NCI-H1694 (cell line): Measurements from ENCODE around the gene SUSD1.
A peak's percentile ranks its signal among the peaks of the same experiment; 100 is the strongest.
"Not testable (repeated sequence)": the region's sequence is repeated elsewhere in the genome, so short reads cannot be mapped to it uniquely, and the experiment has no call there.

ENCODE experiments used
- DNase-seq: peaks from one replicate; lab custom pipeline; 2025; lab: John Stamatoyannopoulos, UW

SUSD1 gene

DNA sequence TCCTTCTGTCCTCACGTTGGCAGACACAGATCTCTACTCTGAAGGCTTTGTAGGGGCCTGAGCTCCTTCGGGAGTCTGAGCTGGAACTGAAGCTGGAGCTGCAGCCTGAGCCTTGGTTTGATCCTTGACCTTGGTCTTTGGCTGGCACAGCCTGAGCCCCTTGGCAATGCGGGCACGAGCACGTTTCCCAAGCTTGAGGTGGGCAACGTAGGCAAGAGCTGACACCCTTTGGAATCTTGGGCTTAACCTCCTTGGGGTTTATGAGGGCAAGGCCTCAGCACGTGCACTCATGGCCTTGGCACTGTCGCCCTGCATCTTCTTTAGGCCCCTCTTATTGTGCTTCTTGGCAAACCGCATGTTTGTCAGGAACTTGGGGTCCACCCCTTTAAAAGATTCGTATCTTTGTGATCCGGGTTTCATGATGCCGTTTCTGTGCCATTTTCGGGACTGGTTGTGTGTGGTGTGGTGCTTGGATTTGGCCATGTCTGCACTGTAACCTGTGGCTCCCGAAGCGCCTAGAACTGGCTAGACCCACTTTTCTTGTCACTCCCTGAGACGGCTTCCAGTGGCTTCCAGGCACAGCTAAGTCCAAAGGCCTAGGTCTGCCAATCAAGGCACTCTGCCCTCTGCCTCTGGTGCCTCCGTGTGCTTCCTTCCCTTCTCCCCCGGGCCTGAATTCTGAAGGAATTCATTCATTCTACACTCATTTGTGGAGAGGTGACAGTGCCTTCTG lies 1.4 kb downstream of the SUSD1 start:
- no peak for DNase-seq

GRCh38 chr9:112170968-112171367 lies 4.1 kb downstream of the SUSD1 start:
- DNase-seq = no peak

DNA sequence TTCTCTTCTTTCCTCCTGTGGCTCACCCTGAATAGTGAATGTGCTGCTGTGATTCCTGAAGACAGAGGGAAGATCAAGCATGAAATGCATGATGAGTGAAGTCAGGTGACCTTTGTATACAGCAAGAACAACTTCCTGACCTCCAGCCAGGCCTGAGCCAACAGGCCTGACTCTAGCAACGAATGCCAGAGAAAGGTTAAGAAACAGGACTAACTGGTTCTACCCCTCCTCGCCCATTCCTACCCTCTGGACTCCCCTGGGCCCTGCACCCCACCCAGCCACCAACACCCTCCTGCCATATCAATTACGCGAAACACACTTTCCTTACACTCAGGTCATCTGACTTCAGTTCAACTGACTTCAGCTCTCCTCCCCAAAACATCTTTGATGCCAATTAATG lies 4.9 kb downstream of the SUSD1 start:
- DNase-seq = no peak

GRCh38 chr9:112169368-112169767 lies 5.7 kb downstream of the SUSD1 start:
- DNase-seq = no peak

GRCh38 chr9:112168197-112168596 lies 6.9 kb downstream of the SUSD1 start:
- DNase-seq = no peak

DNA sequence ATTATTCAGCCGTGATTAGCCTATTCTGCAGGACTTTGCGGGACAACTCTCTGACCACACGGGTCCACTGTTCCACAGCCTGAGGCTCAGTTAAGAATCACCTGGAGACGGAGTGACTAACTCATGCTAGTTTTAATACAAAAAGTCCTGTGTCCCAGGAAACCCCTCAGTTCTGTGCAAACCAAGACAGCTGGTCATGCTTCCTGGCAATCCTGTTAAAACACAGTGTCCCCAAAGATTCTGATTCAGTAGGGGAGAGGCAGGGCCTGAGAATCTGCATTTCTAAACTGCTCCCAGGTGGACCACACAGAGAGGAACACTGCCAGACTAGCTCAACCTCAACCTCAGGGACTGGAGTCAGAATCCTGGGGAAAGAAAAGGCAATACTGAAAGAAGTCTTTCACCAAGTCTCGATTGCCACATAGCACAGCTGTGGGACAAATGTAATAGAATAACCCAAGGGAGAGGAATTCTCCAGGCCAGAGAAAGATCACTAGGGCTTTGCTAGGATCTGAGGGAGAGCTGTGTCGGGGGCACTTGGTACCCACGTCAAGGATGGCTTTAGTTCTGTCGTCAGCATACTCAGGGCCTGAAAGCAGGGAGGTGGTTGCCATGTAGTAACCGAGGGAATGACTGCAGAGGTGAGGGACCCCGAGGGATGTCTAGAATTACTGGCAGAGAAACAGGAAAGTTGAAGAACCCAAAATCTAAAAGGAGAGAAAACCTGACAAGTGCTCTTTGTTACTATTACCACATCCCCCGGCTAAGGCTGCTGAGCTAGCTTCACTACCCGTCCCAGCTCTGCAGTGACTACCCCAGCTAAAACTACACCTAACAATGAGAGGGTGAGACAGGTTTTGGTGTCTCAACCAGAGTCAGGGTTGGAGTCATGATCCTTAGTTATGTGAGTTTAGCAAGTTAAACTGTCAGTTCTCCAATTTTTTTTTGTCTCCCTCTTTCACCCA lies 8.6 kb downstream of the SUSD1 start:
- DNase-seq = no peak

DNA sequence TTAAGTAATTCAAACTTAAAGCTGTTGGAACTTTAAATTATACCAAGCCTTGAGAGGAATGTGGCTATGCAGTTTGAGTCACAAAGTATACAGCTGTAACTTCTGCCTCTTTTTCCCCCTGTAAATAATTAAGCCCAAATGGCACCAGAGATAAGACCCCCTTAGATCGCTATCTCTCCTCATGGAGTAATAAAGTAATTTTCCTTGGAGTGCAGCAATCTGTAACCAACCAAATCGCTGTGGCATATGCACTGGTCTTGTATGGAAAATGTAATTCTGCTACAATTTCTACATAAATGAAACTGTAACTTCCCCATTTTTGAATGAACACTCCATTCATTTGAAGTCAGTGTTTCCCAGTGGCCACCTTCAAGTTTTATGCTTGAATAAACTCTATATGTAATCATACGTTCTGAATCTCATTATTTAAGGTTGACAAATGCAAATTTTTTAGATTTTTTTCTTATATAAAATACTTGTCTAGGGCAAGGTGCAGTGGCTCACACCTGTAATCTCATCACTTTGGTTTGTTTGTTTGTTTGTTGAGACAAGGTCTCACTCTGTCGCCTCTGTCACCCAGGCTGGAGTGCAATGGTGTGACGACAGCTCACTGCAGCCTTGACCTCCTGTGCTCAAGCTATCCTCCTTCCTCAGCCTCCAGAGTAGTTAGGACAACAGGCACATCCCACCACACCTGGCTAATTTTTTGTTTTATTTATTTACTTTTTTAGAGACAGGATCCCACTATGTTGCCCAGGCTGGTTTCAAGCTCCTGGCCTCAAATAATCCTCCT lies 12.3 kb downstream of the SUSD1 start:
- no peak for DNase-seq

DNA sequence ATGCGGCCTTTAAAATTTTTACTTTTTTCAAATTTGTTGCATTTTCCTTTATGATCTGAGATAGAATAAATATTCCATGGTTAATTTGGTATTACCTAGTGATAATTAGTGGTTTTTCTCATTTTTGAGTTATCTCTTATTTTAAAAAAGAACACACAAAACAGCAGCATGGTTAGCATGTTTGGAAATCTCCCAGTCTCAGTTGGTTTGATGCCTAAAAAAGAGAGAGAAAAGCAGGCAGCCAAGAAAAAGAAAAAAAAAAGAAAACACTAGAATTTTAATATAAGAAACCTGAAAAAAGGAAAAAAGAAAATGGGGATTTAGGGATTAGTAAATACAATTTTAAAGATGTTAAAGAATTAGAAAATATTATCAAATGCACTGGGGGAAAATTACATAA lies 15.3 kb downstream of the SUSD1 start:
- no peak for DNase-seq

DNA sequence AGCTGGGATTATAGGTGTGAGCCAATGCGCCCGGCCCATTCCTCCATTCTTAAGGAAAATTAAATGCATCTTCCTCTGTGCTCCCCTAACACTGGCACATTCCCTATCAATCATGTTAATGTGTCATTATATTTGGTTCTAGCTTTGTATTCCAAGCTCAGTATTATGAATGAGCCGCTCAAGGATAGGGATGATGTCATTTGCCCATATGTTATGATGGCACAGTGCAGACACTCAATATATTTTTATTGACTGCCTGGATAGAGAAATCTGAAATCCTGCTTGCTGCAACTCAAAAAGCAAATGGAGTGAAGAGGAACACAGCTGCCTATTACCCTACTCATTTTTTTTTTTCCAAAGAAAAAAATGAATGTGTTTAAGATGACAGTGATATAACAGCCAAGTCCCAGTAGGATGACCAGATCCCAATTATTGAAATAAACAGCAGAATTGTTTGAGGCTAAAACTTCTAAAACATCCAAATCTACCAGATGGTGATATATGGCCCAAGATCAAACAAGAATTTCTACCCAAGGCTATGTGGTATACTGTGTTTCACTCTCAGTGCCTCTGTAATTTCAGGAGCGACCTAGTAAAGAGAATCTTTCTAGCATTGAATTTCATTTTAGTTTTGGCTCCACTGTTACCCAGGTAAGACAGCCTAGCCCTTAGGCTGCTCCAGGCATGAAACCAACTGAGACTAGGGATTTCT lies 16.3 kb downstream of the SUSD1 start:
- DNase-seq = peak; percentile 50

DNA sequence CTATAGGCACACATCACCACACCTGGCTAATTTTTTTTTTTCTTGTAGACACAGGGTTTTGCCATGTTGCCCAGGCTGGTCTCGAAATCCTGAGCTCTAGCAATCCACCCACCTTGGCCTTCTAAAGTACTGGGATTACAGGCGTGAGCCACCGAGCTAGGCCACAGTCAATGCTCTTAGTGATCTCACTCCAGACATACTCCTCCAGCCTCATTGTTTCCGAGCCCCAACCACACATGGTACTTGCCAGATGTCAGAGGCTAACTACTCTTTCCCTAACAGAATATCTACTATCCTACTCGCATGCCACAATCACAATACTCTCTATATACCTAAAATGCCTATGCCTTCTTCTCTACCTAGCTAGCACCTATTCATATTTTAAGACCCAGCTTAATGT lies 17.1 kb downstream of the SUSD1 start:
- no peak for DNase-seq

GRCh38 chr9:112157087-112157486 lies 18.0 kb downstream of the SUSD1 start:
- no peak for DNase-seq

GRCh38 chr9:112149211-112149610 lies 25.9 kb downstream of the SUSD1 start:
- DNase-seq = no peak

DNA sequence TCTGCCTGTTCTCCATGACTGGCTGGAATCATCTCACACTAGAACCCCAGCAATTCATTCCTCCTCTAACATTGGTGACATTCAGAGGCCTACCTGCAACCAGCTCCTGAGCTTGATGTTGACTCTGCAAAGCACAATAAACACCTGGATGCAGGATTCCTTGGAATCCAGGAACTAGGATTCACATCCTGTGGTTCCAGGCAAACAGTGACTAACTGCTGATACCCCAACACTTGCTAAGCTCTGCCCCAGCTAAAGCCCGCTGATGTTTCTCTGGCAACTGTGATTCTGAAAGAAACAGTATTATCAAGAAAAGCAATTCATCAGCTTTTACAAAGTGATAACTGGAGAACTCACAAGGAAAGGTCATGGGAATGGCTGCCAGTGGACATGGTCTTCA lies 29.2 kb downstream of the SUSD1 start:
- no peak for DNase-seq

GRCh38 chr9:112144807-112145206 lies 30.3 kb downstream of the SUSD1 start:
- DNase-seq = no peak

DNA sequence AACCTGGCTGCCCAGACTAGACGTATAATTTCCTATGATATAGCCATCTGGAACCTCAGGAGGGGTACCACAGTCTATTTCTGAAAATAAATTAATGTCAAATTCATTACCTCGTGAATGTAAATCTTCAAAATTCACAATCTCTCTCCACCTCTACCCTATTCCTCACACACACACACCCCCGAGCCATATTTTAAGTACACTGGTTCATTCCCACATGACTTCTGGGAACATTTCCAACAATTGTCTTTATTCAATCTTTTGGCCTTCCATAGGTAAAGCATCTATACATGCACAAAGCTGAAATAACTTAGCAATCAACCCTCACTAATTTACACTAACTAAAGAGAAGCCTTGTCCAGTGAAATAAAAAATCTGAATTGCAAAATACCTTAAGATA lies 32.7 kb downstream of the SUSD1 start:
- peak; percentile 1 for DNase-seq

GRCh38 chr9:112140936-112141335 lies 34.2 kb downstream of the SUSD1 start:
- DNase-seq = no peak

DNA sequence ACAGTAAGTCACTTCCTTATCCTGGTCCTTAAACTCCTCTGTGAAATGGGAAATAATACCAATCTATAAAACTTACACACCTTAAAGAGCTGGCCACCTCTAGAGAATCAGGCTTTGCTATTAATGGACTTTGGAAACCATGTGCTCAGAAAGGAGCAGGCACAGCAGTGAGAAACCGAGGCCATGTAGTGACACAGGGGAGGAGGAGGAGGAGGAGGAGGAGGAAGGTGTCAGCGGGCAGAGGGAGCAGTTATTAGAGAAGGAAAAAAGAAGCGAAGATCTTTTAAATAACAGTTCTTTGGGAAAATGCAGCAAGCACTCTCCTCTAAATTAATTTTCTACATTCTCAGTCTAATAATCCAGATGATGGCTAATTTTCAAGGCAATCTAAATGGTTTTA lies 38.0 kb downstream of the SUSD1 start:
- DNase-seq = no peak

- DNase-seq = no peak
These were observed 39.4 kb downstream of the SUSD1 start for GRCh38 chr9:112135706-112136105.

- not testable (repeated sequence) for DNase-seq
These were observed 41.3 kb downstream of the SUSD1 start for GRCh38 chr9:112133806-112134205.

DNA sequence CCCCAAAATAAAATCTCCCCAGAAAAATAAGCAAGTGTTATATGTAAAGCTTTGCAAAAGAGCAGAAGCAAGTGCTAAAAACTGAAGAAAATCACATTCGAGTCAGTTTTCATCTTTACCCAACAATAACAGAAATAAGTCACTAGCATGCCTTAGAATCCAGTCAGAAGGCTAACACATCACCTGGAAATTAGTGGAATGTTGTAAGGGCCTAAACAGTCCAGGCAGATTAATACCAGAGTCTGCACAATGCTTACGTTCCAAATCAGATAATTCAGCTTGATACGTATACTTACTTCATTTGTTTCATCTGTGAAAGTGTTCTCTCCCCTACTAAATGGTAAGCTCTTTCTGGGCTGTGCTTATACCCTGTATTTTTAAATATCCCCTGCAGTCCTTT lies 42.7 kb downstream of the SUSD1 start:
- DNase-seq = no peak

DNA sequence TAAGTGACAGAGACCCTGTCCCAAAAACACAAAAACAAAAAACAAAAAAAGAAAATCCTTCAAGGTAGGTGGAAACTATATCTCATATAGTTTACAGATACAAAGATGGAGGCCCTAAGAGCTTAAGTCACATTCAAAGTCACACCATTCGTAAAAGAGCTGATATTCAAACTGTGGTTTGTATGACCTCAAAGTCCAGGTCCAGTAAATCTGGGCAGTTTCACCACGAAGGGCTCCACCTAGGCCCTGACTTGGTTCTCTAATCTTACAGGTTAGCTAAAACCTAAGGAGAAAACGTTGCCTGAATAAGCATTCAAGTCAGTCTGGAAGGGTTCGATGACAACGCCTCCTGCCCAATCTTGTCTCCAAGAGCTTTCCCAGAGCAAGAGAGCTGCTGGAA lies 44.1 kb downstream of the SUSD1 start:
- DNase-seq = no peak

- no peak for DNase-seq
These were observed 44.8 kb downstream of the SUSD1 start for GRCh38 chr9:112130347-112130746.
